HG03097 (cell line): ENCODE measurements around the gene AFF3.
"Not testable (repeated sequence)": the region's sequence is repeated elsewhere in the genome, so short reads cannot be mapped to it uniquely, and the experiment has no call there.

Experiments used
- ATAC-seq: cut with Tn5 transposase; IDR thresholded peaks from one replicate; pipeline ENCODE4 v1.9.1; 2021; ENCODE audit not compliant: unreplicated experiment, low FRiP score

AFF3 gene

GRCh38 chr2:100151832-100152231 is 9.4 kb upstream of the AFF3 start:
- not testable (repeated sequence) for ATAC-seq

GRCh38 chr2:100151310-100151709 is 8.9 kb upstream of the AFF3 start:
- ATAC-seq, result no peak

- ATAC-seq, result no peak
These were observed 6.5 kb upstream of the AFF3 start for GRCh38 chr2:100148883-100149282.

DNA sequence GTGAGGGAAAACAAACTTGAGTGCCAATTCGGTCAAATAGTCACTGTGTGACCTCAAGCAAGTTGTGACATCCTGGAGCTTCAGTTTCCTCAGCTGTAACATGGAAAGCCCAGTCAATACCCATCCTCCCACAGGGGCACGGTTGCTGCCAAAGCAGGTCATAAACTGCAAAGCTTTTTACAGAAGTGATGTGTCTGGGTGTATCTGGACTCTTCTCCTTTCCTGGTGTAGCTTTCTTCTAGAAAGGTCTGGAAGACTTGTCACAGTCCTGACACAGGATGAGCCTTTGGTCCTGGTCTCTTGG is 4.2 kb upstream of the AFF3 start:
- no peak for ATAC-seq

GRCh38 chr2:100145893-100146656 is 3.7 kb upstream of the AFF3 start:
- no peak for ATAC-seq

DNA sequence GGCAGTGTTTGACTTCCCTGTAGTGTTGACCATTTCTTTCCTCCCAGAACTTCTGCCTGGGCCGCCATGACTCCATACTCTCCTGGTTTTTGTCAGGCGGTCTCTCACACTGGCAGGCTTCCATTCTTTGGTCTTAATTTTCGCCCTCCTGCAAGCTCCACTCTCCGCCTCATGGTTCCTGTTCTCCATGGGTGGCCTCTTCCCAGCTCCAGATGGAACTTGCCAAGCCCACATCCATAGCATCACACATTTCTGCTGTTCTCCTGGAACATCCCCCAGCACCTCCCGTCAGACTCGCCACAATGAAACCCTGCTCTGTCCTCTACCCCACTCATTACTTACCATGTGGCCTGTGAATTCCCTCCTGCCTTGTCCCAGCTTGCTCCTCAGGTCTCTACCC is 896 bp upstream of the AFF3 start:
- ATAC-seq, result no peak

DNA sequence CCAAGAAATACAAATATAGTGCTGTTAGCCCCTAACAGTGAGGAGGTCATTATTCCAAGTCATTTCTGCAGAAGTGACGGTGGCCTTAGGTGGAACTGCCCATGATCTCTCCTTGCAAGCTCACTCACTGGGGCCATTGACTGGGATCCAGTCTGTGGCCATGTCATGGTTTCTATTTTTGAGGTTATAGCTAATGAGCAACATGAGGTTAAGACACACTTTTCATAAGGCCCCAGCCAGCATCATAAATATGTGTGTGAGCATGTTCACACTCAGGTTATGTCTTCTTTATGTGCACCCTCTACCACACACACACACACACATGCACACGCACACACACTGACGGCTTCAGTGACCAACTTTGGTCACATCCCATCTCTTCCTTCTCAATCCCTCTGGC is 484 bp downstream of the AFF3 start:
- ATAC-seq, result no peak

- ATAC-seq, result no peak
These were observed 1.8 kb downstream of the AFF3 start for GRCh38 chr2:100140582-100140981.

- ATAC-seq, result no peak
These were observed 4.4 kb downstream of the AFF3 start for GRCh38 chr2:100137866-100138570.

DNA sequence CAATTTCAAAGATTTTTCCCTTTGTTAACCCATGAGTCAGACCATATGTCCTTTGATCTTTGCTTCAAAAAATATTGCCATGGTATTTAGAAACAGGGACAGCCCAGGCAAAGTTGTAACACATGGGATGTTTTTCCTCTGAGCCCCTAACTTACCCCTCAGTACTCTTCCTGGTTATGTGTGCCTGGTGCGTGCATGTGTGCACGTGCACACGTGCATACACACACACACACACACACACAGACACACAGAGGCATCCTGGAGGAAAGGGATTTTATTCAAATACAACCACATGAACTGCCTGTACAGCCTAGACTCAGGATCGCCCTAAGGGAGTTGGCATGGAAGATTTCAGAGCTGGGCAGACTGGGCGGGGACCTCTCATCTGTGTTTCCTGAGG is 5.1 kb downstream of the AFF3 start:
- no peak for ATAC-seq

GRCh38 chr2:100136310-100136709 is 6.1 kb downstream of the AFF3 start:
- no peak for ATAC-seq

GRCh38 chr2:100135415-100135814 is 7.0 kb downstream of the AFF3 start:
- no peak for ATAC-seq

DNA sequence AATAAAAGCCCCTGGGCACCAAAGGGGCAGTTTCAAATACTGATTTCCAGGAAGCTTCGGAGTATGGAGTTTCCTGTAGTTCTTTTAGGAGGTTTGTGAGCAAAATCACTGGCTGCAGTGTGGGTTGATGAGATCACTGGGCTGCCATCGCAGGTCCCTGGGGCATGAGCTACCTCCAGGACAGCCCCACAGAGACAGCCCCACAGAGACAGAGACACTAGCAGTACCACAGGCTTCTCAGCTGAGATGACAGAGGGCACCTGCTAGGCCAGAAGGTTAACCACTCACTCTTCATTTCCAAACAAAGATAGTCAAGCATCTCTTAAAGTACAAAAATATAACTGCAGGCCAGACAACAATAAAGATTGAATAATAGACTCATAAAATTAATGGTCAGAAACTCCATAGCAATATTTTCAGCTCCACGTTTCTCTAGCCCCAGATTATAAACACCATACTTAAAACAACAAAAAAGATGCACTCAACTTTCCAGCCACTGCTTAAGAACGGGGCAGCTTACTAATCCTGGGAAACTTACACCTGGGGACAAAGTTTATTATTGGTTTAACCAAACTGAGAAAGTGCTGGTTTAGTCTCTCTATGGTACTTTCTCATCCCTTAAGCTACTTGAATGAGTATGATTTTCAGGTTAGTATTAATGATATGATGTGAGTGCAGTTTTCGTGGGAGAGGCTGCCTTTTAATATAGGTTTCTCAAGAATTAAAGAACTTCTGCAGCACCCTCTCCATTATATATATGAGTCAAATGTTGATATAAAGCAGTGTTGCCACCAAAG is 11.6 kb downstream of the AFF3 start:
- ATAC-seq, result no peak

GRCh38 chr2:100126897-100127401 is 15.4 kb downstream of the AFF3 start:
- ATAC-seq, result no peak

DNA sequence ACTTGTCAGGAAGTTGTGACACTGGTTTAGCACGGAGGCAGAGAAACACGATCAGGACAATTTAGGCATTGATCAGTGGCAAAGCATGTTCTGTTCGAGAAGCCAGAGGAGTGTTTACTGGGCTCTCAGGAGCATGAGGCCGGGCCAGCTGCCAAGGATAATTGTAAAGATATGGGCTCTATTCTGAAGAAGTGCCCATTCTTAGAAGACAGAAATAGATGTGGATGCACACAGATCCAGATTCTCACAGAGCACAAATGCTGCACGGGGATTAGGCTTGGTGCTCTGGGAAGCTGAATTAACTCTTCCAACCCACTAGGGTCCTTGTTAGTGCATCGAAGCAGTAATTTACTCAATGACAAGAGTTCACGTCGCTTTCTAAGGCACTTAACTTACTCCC is 16.2 kb downstream of the AFF3 start:
- ATAC-seq, result no peak

GRCh38 chr2:100125626-100126025 is 16.8 kb downstream of the AFF3 start:
- ATAC-seq, result no peak

- ATAC-seq, result no peak
These were observed 17.6 kb downstream of the AFF3 start for GRCh38 chr2:100124761-100125160.

DNA sequence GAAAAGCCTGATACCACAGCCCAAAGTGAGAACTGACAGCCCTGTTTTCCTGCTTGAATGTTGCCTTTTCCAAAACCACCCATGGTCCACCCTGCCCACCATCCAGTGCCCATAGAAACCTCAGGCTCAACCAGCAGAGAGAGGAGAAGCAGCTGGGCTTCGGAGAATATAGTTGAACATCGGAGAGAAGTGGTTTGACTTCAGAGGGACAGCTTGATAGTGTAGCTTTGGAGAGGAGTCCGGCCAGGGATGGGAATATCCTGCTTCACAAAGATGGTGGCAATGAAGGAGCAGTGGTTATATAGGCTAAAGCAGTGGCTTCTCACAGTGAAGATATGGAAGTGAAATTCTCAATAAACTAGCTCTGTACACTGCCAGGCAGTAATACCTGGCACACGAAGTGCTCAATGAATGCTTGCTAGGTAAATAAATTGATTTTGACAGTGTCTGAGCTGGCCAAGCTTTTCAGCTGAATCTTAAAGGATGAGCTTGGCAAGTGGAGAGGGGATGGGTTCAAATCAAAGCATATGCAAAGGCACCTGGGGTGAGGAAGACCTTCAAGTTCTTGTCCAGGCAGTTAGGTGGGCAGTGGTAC is 21.2 kb downstream of the AFF3 start:
- no peak for ATAC-seq

GRCh38 chr2:100119235-100119634 is 23.2 kb downstream of the AFF3 start:
- ATAC-seq, result no peak

DNA sequence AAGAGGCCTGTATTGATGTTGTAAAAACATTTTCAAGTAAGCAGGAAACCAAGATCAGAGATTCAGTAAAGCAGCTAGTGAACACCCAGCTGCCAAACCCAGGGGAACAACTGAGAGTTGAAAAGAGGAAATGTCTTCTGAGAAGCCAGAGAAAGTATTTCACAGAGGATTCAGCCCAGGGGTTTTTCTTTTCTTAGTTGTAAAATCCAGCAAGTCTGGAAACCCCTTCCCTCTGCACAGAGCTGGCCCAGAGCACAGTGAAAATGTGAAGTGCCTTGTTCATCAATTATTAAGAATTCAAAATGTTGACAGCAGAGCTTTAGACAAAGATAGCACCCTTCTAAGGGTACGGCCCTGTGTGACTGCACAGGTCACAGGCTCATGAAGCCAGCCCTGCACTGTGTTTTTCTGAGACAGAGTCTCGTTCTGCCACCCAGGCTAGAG is 28.4 kb downstream of the AFF3 start:
- ATAC-seq, result no peak

GRCh38 chr2:100110614-100111000 is 31.8 kb downstream of the AFF3 start:
- no peak for ATAC-seq
